Esophagus muscularis mucosa (tissue), 3 donors: Measurements from ENCODE around the gene SDR9C7.

Source experiments
- CTCF ChIP-seq, 3 experiments: fragments of 200-600 bp in 2 of 3; fragments of 450-650 bp in 1 of 3; sonication (generic) in 2 of 3; IDR thresholded peaks; one replicate each; pipeline ENCODE4 v1.5.1; 2017 to 2019; ENCODE audit warnings: antibody characterized with exemption in 3 of 3, mild to moderate bottlenecking in 2 of 3, moderate library complexity in 1 of 3
- POLR2AphosphoS5 ChIP-seq, 2 donors: sonication (generic); formaldehyde crosslinking; IDR thresholded peaks; one replicate each; pipeline ENCODE4 v1.6.1; 2017; ENCODE audit warnings: antibody characterized with exemption in 2 of 2

GRCh38 chr12:56943878-56944277, 9.7 kb upstream of the SDR9C7 start:
- TF ChIP-seq CTCF (IDR thresholded peaks at IDR 0.05) (no peak), POLR2AphosphoS5 (IDR thresholded peaks at IDR 0.05) (no peak)
